Measurements from ENCODE around the gene ARHGEF4. TPM values are rescaled to one million over a fixed set of nuclear protein-coding genes. Genes with fewer than 3 reads are reported as not detected.

The ARHGEF4 gene
- total RNA-seq, 1 donor from 2014 or later: 9.4 TPM

- DNase-seq (ENCODE audit: low spot score): no peak
Measured at GRCh38 chr2:130832296-130832940, 4.3 kb upstream of the ARHGEF4 start.

- no peak for DNase-seq (ENCODE audit: low spot score)
Measured at GRCh38 chr2:130834091-130834930, 2.4 kb upstream of the ARHGEF4 start.

GRCh38 chr2:130834931-130835765 lies 1.6 kb upstream of the ARHGEF4 start:
- no peak for DNase-seq (ENCODE audit: low spot score)

- DNase-seq (ENCODE audit: low spot score): no peak
Measured at GRCh38 chr2:130835766-130836015, 1.0 kb upstream of the ARHGEF4 start.

- DNase-seq (ENCODE audit: low spot score): no peak
Measured at GRCh38 chr2:130837175-130837810, 579 bp downstream of the ARHGEF4 start.

GRCh38 chr2:130837811-130838565 lies 1.3 kb downstream of the ARHGEF4 start:
- DNase-seq (ENCODE audit: low spot score): no peak

- DNase-seq (ENCODE audit: low spot score): no peak
Measured at GRCh38 chr2:130839011-130839780, 2.5 kb downstream of the ARHGEF4 start.

- no peak for DNase-seq (ENCODE audit: low spot score)
Measured at GRCh38 chr2:130840506-130840905, 3.8 kb downstream of the ARHGEF4 start.

GRCh38 chr2:130841741-130842365 lies 5.1 kb downstream of the ARHGEF4 start:
- no peak for DNase-seq (ENCODE audit: low spot score)

GRCh38 chr2:130842770-130843169 lies 6.1 kb downstream of the ARHGEF4 start:
- no peak for DNase-seq (ENCODE audit: low spot score)

- DNase-seq (ENCODE audit: low spot score): no peak
Measured at GRCh38 chr2:130843321-130843985, 6.7 kb downstream of the ARHGEF4 start.

- no peak for DNase-seq (ENCODE audit: low spot score)
Measured at GRCh38 chr2:130844161-130844560, 7.4 kb downstream of the ARHGEF4 start.

- DNase-seq (ENCODE audit: low spot score): no peak
Measured at GRCh38 chr2:130845505-130846085, 8.9 kb downstream of the ARHGEF4 start.

- no peak for DNase-seq (ENCODE audit: low spot score)
Measured at GRCh38 chr2:130846233-130846632, 9.5 kb downstream of the ARHGEF4 start.

- DNase-seq (ENCODE audit: low spot score): no peak
Measured at GRCh38 chr2:130846686-130847375, 10.1 kb downstream of the ARHGEF4 start.

GRCh38 chr2:130847776-130848525 lies 11.2 kb downstream of the ARHGEF4 start:
- no peak for DNase-seq (ENCODE audit: low spot score)

- no peak for DNase-seq (ENCODE audit: low spot score)
Measured at GRCh38 chr2:130848526-130849210, 12.0 kb downstream of the ARHGEF4 start.

All from mesenteric fat pad (tissue), 1 donor.